Stimulated activated CD8-positive, alpha-beta memory T cell treated with anti-CD3 and anti-CD28 coated beads, Interleukin-4, amount 100 ng/mL, for 48 hours (primary cell): Measurements from ENCODE around the gene WSCD2.
"Not testable (repeated sequence)": the region's sequence is repeated elsewhere in the genome, so short reads cannot be mapped to it uniquely, and the experiment has no call there.

Source experiments
- DNase-seq: peaks from one replicate; pipeline ENCODE4 v3.0.0-alpha.2; 2020

WSCD2 gene

DNA sequence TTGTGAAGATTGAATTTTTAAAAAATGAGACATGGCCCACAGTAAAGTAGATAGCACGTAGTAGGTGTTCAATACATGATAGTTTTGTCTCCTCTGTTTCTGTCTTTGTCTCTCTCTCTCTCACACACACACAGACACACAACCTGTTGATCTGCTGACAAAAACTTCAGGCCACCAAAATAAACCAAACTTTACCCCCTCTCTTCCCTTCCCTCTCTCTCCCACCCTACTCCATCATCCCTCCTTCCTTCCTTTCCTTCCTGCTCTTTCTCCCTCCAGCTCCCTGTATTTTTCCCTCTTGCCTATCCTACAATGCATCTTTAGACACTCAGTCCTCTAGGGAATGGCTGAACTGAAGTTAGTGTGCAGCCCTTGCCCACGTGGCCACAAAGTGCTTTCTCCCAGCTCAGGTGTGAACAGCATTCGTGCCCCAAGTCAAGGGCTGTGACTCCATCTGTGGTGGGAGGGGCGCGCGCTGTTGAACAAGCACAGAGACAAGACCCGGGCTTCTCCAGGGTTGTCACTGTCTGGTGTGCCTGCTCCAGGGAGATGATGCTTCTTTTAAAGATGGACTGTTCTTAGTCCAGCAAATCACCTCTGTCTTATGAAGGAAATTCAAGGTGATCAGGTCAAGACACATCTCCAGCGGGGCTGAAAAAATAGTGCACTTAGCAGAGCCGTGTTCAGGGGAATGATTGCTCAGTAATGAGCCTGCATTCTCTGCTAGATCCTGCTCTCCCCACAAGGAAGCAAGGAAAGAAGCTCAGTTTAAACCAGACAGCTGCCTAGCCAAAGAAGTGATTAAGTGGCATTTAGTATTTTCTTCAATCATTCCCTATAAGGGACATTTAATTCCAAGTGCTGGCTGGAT is 75.3 kb downstream of the WSCD2 start:
- no peak for DNase-seq

DNA sequence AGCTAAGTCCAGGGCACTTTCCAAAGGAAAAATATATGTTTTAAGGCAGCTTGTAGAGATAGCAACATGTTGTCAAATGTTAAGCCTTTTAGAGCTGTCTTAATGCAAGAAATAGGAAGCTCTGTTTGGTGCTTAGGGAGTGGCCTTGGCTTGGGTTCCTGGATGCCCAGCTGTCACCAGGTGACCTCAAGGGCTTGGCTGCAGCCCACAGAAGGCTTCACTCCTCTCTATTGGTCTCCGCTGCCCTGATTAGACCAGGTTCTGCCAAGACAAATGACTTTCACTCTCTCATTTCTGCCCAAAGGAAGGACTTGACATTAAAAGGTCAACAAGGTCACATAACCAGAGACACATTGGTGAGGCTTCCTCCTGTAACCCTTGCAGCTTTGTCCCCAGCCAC is 76.8 kb downstream of the WSCD2 start:
- no peak for DNase-seq

DNA sequence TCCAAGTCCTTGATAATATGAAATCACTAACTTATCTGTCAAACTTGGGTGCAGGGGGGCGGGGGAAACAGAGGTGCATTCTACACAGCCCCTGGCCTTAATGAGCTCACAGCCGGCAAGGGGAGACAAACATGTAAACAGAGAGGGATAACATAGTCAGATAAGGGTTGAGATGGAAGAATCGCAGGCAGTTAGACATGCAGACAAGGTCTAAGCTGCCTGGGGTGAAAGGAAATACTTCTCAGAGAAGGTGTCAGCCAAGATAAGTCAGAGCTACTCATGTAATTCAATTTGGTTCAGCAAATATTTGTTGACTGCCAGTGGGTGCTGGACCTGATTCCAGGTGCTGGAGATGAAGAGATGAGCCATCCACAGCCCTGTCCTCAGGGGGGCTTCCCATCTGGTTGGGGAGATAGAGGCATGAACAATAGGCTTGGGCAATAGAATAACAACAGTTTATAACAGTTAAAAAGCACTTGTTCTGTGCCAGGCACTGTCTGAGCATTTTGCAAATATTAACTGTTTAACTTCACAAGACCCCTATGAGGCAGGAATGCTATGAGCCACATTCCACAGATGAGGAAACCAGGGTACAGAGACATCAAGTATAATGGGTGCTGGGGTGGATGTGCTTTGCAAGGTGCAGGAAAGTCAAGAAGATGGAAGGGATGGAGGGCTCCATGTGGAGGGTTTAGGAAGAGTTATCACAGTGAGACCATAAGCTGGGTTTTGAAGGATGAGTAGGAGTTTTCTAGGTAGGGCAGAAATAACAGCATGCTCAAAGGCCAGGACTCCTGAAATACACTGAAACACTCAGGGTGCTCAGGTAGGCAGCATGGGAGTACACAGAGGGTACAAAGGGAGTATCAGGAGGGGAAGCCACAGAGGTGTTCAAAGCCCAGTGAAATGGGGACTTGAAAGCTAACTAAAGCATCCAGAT is 79.0 kb downstream of the WSCD2 start:
- DNase-seq: no peak

DNA sequence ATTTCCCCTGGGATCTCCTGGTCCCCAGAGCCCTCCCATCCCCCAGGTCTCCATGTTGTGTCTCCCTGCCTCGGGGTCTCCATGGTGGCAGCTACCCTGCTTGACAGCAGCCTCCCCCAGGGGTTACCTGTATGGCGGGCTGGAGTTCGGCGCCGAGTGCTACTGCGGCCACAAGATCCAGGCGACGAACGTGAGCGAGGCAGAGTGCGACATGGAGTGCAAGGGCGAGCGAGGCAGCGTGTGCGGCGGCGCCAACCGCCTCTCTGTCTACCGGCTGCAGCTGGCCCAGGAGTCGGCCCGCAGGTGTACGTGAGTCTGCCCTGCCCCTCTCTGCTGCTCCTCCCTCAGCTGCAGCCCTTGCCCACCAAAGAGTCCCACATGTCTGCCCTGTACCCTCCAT is 80.9 kb downstream of the WSCD2 start:
- DNase-seq: no peak

DNA sequence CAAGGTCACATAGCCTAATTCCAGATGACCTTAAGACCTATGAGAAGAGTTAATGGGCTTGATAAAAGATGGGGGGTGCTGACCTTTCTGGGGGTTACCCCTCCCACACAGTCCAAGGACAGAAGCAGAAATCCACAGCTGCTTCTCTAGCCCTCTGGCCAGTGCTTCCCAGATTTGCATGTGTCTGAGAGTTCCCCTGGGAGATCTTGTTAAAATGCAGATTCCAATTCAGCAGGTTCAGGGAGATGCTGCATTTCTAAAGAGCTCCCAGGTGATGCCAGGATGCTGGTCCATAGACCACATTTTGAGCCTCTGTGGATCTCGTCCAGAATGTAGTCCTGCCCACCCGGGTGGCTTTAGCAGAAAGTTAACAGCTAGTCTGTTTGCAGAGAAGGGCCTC is 82.1 kb downstream of the WSCD2 start:
- no peak for DNase-seq

DNA sequence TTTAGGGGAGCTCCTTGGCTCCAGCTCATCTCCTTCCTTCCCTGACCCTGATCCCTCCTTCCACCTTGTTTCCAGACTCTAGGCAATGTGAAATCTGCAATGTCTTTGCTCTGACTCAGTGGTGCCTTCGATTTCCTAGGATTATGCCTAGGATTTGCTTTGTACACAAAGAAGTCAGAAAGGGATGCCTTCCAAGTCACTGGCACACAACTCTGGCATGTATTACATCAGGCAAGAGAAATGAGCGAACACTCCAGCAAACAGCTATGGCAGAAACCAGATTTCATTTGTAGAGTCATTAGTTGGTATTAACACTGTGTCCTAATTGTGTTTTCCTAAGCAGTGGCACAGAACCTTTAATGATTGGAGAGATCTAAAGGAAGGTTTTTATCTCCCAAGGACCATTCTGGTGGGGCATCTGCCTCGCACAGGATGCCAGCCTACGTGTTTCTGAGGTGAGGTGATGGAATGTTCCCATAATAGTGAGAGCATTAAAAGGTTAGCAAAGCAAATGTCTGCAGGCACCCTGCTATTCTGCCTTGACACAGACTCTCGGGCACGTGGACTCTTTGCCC is 84.9 kb downstream of the WSCD2 start:
- DNase-seq: no peak

GRCh38 chr12:108214486-108214885 is 85.4 kb downstream of the WSCD2 start:
- peak; percentile 47 for DNase-seq

DNA sequence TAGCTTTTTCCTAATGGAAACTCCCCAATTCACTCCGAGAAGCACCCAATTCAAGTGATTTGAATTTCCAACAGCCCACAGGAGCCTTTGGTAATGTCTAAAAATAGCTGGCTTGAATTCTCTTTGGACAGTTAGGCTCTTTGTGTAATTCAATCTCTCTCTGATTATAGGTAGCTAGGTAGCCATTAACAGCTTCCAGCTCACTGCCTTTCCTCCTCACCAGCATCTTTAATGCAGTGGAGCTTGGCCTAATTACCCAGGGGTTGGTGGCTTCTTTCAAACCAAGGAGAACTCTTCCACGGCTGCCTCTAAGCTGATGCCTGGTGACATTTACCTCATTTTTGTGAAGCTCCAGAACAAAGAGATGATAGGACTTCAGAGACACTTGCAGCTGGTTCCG is 86.4 kb downstream of the WSCD2 start:
- DNase-seq: no peak

DNA sequence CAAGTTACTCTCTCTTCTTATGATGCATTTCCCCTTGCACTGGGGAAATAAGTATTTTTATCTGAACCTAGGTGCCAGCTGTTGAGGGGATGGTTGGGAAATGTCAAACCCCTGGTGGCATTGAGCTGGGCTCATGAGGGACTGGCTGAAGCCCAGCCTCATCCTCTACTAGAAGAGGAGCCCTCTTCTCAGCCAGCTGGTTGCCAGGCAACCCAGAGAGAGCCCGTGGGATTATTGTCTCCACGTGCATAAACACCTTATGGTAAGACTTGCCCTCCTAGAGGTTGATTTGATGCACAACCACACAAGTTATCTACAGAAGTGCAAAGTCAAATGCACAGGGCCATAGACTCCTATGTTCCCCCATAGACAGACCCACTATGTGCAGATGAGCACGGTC is 89.8 kb downstream of the WSCD2 start:
- DNase-seq: no peak

DNA sequence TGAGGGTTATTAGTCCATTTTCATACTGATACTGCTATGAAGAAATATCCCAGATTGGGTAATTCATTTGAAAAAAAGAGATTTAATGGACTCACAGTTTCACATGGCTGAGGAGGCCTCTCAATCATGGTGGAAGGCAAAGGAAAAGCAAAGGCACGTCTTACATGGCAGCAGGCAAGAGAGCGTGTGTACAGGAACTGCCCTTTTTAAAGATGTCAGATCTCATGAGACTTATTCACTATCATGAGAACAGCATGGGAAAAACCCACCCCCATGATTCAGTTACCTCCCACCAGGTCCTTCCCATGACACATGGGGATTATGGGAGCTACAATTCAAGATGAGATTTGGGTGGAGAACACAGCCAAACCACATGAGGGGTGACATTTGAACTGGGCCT is 96.0 kb downstream of the WSCD2 start:
- DNase-seq: not testable (repeated sequence)

GRCh38 chr12:108226866-108227265 is 97.8 kb downstream of the WSCD2 start:
- no peak for DNase-seq

- DNase-seq: no peak
These were observed 99.7 kb downstream of the WSCD2 start for GRCh38 chr12:108228746-108229145.

GRCh38 chr12:108231109-108231905 is 102.2 kb downstream of the WSCD2 start:
- DNase-seq: no peak

DNA sequence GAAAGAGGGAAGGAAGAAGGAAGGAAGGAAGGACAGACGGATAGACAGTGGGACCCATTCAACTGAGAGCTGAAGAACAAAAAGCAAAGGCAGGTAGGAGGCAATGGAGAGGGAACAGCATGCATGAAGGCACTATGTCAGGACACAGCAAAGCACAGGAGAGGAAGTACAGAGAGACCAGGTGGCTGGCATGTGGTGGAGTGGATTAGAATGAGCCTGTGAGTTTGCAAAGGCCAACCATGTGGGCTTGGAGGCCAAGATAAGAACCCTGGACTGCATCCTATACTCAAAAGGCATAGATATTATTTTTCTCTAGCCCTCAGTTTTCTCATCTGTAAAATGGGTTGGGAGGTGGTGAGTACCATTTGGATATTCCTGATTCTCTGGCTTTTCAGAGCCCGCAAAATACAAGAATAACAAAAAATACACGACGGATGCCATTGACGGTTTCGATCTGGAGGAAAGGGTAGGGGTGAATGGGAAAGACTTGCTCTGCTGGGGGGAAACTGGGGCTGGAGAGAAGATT is 102.9 kb downstream of the WSCD2 start:
- no peak for DNase-seq

DNA sequence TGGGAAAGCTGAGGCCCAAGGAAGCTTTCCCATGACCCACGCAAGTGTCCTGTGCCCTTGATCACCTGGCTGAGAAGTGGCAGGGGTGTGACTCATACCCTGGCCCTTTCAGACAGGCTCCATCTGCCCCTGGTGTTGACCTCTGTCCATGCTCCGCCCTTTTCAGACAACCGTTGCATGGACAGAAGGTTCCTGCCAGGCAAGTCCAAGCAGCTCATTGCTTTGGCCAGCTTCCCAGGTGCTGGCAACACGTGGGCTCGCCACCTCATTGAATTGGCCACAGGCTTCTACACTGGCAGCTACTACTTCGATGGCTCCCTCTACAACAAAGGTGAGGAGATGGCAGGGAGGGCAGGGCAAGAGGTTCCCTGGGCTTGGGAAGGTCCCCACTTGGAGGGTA is 103.5 kb downstream of the WSCD2 start:
- no peak for DNase-seq

DNA sequence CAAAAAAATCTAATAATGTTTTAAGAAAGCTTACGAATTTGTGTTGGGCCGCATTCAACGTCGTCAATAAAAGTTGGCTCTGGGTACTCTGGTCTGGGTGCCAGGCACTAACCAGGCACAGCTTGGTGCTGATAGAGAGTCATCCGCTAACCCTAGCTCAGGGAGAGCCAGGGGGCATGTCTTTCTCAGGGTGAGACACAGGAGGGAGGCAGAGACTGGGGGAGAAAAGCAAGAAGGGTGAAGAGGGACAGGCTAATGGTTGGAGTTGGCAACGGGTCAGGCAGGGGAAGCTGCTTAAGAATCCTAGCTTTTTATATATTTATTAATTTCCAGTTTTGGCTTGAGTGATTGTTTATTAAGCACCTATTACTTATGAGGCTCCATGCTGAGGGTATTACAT is 105.1 kb downstream of the WSCD2 start:
- DNase-seq: no peak

- DNase-seq: no peak
These were observed 106.3 kb downstream of the WSCD2 start for GRCh38 chr12:108235197-108235984.

- DNase-seq: no peak
These were observed 106.8 kb downstream of the WSCD2 start for GRCh38 chr12:108235985-108236263.

- DNase-seq: no peak
These were observed 107.3 kb downstream of the WSCD2 start for GRCh38 chr12:108236366-108236765.

DNA sequence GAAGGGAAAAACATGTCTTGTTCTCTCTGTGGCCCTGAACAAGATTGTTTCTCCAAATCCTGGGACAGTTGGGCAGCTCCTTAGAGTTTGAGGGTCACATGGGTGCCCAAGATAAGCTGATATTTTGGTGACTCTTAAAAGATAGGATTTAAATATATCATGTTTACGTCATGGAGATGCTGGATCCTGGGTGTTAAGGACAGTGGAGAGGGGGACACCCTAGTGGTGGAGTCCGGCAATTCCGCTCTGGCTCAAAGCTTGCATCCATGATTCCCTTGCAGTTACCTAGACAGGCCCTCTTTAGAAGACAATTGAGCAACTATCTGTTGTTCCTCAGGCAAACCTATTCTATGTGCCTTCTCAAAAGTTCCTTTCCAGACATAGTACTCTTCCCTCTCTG is 108.2 kb downstream of the WSCD2 start:
- DNase-seq: no peak

DNA sequence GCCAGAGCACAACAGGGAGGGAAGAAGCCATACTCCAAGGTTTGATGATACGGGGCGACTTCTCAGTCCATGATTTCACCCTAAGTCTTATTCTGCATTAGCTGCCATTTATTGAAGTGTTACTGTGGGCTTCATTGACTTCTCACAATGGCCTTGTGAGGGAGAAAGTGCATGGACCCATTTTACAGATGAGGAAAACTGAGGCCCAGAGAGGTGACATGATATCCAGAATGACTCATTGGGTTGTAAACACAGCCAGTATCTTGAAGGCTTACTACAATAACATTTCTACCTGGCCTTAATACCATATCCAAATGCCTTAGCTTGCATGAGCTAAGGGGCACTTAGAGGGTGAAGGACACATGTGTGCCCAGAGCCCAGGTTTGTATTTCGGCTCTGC is 109.4 kb downstream of the WSCD2 start:
- DNase-seq: no peak

DNA sequence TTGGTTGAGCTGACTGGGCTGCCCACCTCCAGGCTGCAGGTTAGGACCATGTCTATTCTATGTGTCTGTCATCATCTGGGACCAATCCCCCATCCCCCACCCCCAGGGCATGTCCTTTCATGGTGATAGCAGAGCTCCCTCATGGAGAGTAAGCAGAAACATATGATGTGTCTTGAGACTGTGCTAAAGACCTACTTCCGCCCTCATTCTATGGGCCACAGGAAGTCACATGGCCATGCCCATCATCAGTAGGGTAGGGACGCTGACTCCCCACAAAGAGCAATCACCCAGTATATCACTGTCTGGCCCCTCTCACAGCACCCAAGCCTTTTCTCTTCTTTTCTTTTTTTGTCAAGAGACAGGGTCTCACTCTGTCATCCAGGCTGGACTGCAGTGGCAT is 110.3 kb downstream of the WSCD2 start:
- no peak for DNase-seq
